T-helper 1 cell treated with Interleukin-12 subunit alpha and Interleukin-12 subunit beta and Interleukin-4 antibody, amounts not matched to agents 30 μg/mL and 1 μg/mL, for 36 hours (primary cell): Measurements from ENCODE around the gene RAB39A.
"Not testable (repeated sequence)": the region's sequence is repeated elsewhere in the genome, so short reads cannot be mapped to it uniquely, and the experiment has no call there.

ENCODE experiments used
- H3K27ac Mint-ChIP-seq: one replicate; pipeline ENCODE4 v1.8.0; 2021; ENCODE audit warnings: mild to moderate bottlenecking, mixed read lengths
- H3K27me3 Mint-ChIP-seq: one replicate; pipeline ENCODE4 v1.8.0; 2021; ENCODE audit warnings: low read depth, mixed read lengths
- H3K36me3 Mint-ChIP-seq: one replicate; pipeline ENCODE4 v1.8.0; 2021; ENCODE audit warnings: low read depth, mixed read lengths
- H3K4me1 Mint-ChIP-seq: one replicate; pipeline ENCODE4 v1.8.0; 2021; ENCODE audit warnings: low read depth, mixed read lengths
- H3K4me3 Mint-ChIP-seq: one replicate; pipeline ENCODE4 v1.8.0; 2021; ENCODE audit warnings: mild to moderate bottlenecking, moderate library complexity, mixed read lengths
- H3K9me3 Mint-ChIP-seq: one replicate; pipeline ENCODE4 v1.8.0; 2021; ENCODE audit warnings: mixed read lengths

Gene RAB39A

GRCh38 chr11:107931206-107931605 lies 3.0 kb downstream of the RAB39A start:
- peaks cover 7% of the 10 kb centered on the region for H3K4me1 Mint-ChIP-seq
- no peak overlapping the region for H3K4me3 Mint-ChIP-seq
- H3K27ac Mint-ChIP-seq: no peak overlapping the region
- peaks cover 26% of the 10 kb centered on the region for H3K27me3 Mint-ChIP-seq
- no peaks in the 10 kb centered on the region for H3K9me3 Mint-ChIP-seq
- no peaks in the 10 kb centered on the region for H3K36me3 Mint-ChIP-seq

GRCh38 chr11:107947904-107948303 lies 19.7 kb downstream of the RAB39A start:
- Mint-ChIP-seq H3K4me3 (no peak overlapping the region), H3K27me3 (no peaks in the 10 kb centered on the region), H3K36me3 (no peaks in the 10 kb centered on the region), H3K4me1 (no peaks in the 10 kb centered on the region), H3K27ac (no peak overlapping the region), H3K9me3 (no peaks in the 10 kb centered on the region)

GRCh38 chr11:107948328-107948727 lies 20.1 kb downstream of the RAB39A start:
- H3K4me1 Mint-ChIP-seq, H3K36me3 Mint-ChIP-seq, H3K27me3 Mint-ChIP-seq, H3K4me3 Mint-ChIP-seq, H3K27ac Mint-ChIP-seq, H3K9me3 Mint-ChIP-seq: not testable (repeated sequence)

- Mint-ChIP-seq H3K27me3 (no peaks in the 10 kb centered on the region), H3K36me3 (no peaks in the 10 kb centered on the region), H3K4me1 (no peaks in the 10 kb centered on the region), H3K27ac (no peak overlapping the region), H3K9me3 (no peaks in the 10 kb centered on the region), H3K4me3 (no peak overlapping the region)
Observed at GRCh38 chr11:107951155-107951554, 22.9 kb downstream of the RAB39A start.

- Mint-ChIP-seq H3K9me3 (no peaks in the 10 kb centered on the region), H3K4me1 (no peaks in the 10 kb centered on the region), H3K36me3 (no peaks in the 10 kb centered on the region), H3K4me3 (no peak overlapping the region), H3K27me3 (no peaks in the 10 kb centered on the region), H3K27ac (no peak overlapping the region)
Observed at GRCh38 chr11:107953446-107953845, 25.2 kb downstream of the RAB39A start.

GRCh38 chr11:107956543-107956942 lies 28.3 kb downstream of the RAB39A start:
- no peak overlapping the region for H3K27ac Mint-ChIP-seq
- no peaks in the 10 kb centered on the region for H3K9me3 Mint-ChIP-seq
- H3K4me1 Mint-ChIP-seq: no peaks in the 10 kb centered on the region
- H3K36me3 Mint-ChIP-seq: no peaks in the 10 kb centered on the region
- H3K27me3 Mint-ChIP-seq: peaks cover 8% of the 10 kb centered on the region
- no peak overlapping the region for H3K4me3 Mint-ChIP-seq

GRCh38 chr11:107957109-107957588 lies 28.9 kb downstream of the RAB39A start:
- peaks cover 12% of the 10 kb centered on the region for H3K27me3 Mint-ChIP-seq
- no peak overlapping the region for H3K4me3 Mint-ChIP-seq
- H3K4me1 Mint-ChIP-seq: no peaks in the 10 kb centered on the region
- H3K9me3 Mint-ChIP-seq: no peaks in the 10 kb centered on the region
- no peak overlapping the region for H3K27ac Mint-ChIP-seq
- H3K36me3 Mint-ChIP-seq: no peaks in the 10 kb centered on the region

- no peak overlapping the region for H3K27ac Mint-ChIP-seq
- H3K4me1 Mint-ChIP-seq: no peaks in the 10 kb centered on the region
- H3K4me3 Mint-ChIP-seq: no peak overlapping the region
- H3K9me3 Mint-ChIP-seq: no peaks in the 10 kb centered on the region
- no peaks in the 10 kb centered on the region for H3K36me3 Mint-ChIP-seq
- H3K27me3 Mint-ChIP-seq: peaks cover 13% of the 10 kb centered on the region
Observed at GRCh38 chr11:107961480-107961879, 33.2 kb downstream of the RAB39A start.

GRCh38 chr11:107962181-107962580 lies 33.9 kb downstream of the RAB39A start:
- Mint-ChIP-seq H3K4me1 (no peaks in the 10 kb centered on the region), H3K4me3 (no peak overlapping the region), H3K27ac (no peak overlapping the region), H3K36me3 (no peaks in the 10 kb centered on the region), H3K9me3 (no peaks in the 10 kb centered on the region), H3K27me3 (peaks cover 13% of the 10 kb centered on the region)

- Mint-ChIP-seq H3K36me3 (no peaks in the 10 kb centered on the region), H3K27me3 (peaks cover 13% of the 10 kb centered on the region), H3K27ac (no peak overlapping the region), H3K9me3 (no peaks in the 10 kb centered on the region), H3K4me1 (no peaks in the 10 kb centered on the region), H3K4me3 (no peak overlapping the region)
Observed at GRCh38 chr11:107963091-107963490, 34.8 kb downstream of the RAB39A start.

GRCh38 chr11:107969219-107969618 lies 41.0 kb downstream of the RAB39A start:
- Mint-ChIP-seq H3K36me3 (no peaks in the 10 kb centered on the region), H3K4me3 (no peak overlapping the region), H3K27me3 (no peaks in the 10 kb centered on the region), H3K9me3 (no peaks in the 10 kb centered on the region), H3K4me1 (no peaks in the 10 kb centered on the region), H3K27ac (no peak overlapping the region)

GRCh38 chr11:107970049-107970448 lies 41.8 kb downstream of the RAB39A start:
- no peak overlapping the region for H3K27ac Mint-ChIP-seq
- no peak overlapping the region for H3K4me3 Mint-ChIP-seq
- no peaks in the 10 kb centered on the region for H3K9me3 Mint-ChIP-seq
- no peaks in the 10 kb centered on the region for H3K27me3 Mint-ChIP-seq
- no peaks in the 10 kb centered on the region for H3K36me3 Mint-ChIP-seq
- no peaks in the 10 kb centered on the region for H3K4me1 Mint-ChIP-seq

- Mint-ChIP-seq H3K27me3 (no peaks in the 10 kb centered on the region), H3K9me3 (no peaks in the 10 kb centered on the region), H3K4me3 (no peak overlapping the region), H3K27ac (no peak overlapping the region), H3K4me1 (no peaks in the 10 kb centered on the region), H3K36me3 (no peaks in the 10 kb centered on the region)
Observed at GRCh38 chr11:107973641-107974040, 45.4 kb downstream of the RAB39A start.

- H3K9me3 Mint-ChIP-seq: no peaks in the 10 kb centered on the region
- no peaks in the 10 kb centered on the region for H3K4me1 Mint-ChIP-seq
- H3K27me3 Mint-ChIP-seq: no peaks in the 10 kb centered on the region
- H3K4me3 Mint-ChIP-seq: no peak overlapping the region
- H3K36me3 Mint-ChIP-seq: no peaks in the 10 kb centered on the region
- no peak overlapping the region for H3K27ac Mint-ChIP-seq
Observed at GRCh38 chr11:107988397-107989158, 60.3 kb downstream of the RAB39A start.

- H3K4me3 Mint-ChIP-seq: no peak overlapping the region
- no peaks in the 10 kb centered on the region for H3K36me3 Mint-ChIP-seq
- no peaks in the 10 kb centered on the region for H3K4me1 Mint-ChIP-seq
- no peaks in the 10 kb centered on the region for H3K9me3 Mint-ChIP-seq
- H3K27me3 Mint-ChIP-seq: peaks cover 6% of the 10 kb centered on the region
- H3K27ac Mint-ChIP-seq: no peak overlapping the region
Observed at GRCh38 chr11:107991868-107992414, 63.7 kb downstream of the RAB39A start.
